HT-29 (cell line): Measurements from ENCODE around the gene CYP3A4. TPM values are rescaled to one million over a fixed set of nuclear protein-coding genes. Genes with fewer than 3 reads are reported as not detected.
"Not testable (repeated sequence)": the region's sequence is repeated elsewhere in the genome, so short reads cannot be mapped to it uniquely, and the experiment has no call there.

ENCODE experiments used
- DNase-seq: peaks from one replicate; pipeline ENCODE4 v3.0.0-alpha.2; 2015; ENCODE audit warnings: low spot score
- small RNA-seq: library from RNA; depleted of rRNA; stranded (forward); fragments of <200 nt; gene quantifications from one replicate; pipeline ENCODE3, GENCODE V24; 2014
- total RNA-seq: library from RNA; depleted of rRNA; stranded (reverse); fragments of >200 nt; shearing (Covaris generic); gene quantifications from 2 replicates; pipeline ENCODE4 v1.2.3, GENCODE V29; 2014; rRNA removed

CYP3A4 gene
- total RNA-seq, 1 experiment from 2014 or later = not detected

GRCh38 chr7:99728615-99729014 lies 55.4 kb downstream of the CYP3A4 start:
- DNase-seq = peak; percentile 55

GRCh38 chr7:99723201-99723600 lies 60.8 kb downstream of the CYP3A4 start:
- not testable (repeated sequence) for DNase-seq

DNA sequence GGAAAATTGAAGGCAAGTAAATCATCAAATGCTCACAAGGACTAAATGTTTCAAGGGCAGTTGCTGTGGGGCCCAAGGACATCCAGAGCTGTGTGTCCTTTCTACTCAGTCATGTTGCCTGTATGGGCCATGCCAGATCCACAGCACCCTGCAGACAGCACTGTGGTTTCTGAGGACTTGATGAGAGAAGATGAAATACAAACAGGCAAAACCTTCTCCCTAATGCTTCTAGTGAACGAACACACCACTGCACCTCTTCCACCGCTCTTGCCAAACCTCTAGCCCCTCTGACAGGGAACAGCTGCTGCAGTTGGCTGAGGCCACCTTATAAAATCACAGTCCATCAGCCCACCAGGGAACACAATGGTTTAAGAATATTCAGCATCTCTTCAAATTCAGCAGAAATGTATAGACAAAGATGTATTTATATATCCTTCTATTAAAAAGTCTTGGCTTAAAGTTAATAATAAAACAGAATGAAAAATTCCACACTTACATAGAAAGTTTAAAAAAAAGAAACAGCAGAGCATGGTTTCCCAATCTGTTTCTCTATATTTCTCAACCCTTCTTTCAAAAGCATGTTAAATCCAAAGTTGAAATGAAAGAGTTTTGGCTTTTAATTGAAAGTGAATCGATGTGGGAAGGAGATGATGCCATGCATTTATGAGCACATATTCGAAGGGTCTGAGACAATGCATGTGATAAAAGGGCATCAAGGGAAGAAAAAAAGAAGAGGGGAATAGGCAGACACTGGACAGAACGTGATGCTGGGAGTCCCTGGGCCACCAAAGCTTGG lies 63.0 kb downstream of the CYP3A4 start:
- DNase-seq = no peak

DNA sequence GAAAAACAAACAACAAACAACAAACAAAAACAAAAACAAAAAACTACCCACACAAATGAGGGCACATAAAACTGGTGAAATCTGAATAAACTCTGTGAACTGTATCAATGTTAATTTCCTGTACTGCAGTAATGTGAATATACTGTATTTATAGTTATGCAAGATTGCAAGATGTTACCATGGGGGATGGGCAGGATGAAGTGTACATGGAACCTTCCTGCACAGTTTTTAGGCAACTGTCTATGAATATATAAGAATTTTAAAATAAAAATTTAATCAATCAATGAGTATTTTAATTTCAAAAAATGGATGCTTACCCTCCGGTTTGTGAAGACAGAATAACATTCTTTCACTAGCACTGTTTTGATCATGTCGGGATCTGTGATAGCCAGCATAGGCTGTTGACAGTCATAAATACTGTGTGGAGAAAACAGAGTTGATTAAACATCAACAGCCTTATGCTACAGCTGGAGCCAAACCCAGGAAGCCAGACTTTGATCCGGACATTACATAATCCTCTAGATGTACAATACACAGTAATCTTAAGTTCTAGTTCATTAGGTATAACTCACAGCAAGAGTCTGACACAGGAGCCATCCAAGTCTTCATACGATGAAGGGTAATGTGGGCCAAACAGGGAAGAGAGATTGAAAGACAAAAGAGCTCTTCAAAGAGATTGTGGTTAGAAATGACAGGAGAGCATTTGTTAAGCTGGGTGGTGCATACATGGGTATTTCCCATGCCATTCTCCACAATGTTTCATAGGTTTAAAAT lies 63.8 kb downstream of the CYP3A4 start:
- DNase-seq = peak; percentile 76

GRCh38 chr7:99713995-99714570 lies 69.9 kb downstream of the CYP3A4 start:
- DNase-seq = peak; percentile 49

GRCh38 chr7:99709838-99710578 lies 74.0 kb downstream of the CYP3A4 start:
- DNase-seq = no peak

- no peak for DNase-seq
Measured at GRCh38 chr7:99709260-99709659, 74.7 kb downstream of the CYP3A4 start.

DNA sequence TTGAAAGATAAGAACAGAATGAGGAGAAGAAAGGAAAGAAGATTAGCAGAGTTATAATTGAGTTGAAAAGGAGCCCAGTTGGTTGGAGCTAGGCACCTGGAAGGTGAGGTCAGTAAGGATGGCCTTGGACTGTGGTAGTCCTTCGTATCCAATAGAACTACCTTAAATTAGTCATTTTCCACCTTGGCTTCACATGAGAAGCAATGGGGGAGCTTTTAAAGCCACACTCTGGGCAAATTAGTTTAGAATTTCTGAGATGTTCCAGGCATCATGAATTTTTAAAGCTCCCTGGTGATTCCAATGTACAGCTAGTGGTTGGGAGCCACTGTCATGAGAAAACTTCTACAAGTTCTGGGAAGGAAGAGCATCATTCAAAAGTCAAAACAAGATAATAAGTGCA lies 76.9 kb downstream of the CYP3A4 start:
- no peak for DNase-seq

Small RNA genes lying within 50 kb of the gene (small RNA-seq; reads per million reads assigned to genes)
- not detected for gene CYP3A137P

Other genes with a start within 250 kb of the CYP3A4 start
- gene FAM200A, start 232.1 kb downstream of the CYP3A4 start, total RNA-seq = 1.6 and 1.7 TPM in 2 replicates
- gene ZNF655, start 225.5 kb downstream of the CYP3A4 start, total RNA-seq = 38.6 and 39.7 TPM in 2 replicates
- 0.05 TPM in 1 of 2 replicates, not detected in the other for gene TMEM225B, start 185.9 kb downstream of the CYP3A4 start, total RNA-seq
- gene ZSCAN25, start 167.2 kb downstream of the CYP3A4 start, total RNA-seq = 11.0 and 15.0 TPM in 2 replicates
- gene CYP3A5, start 104.2 kb downstream of the CYP3A4 start, total RNA-seq = 96.3 and 108 TPM in 2 replicates
- gene CYP3A7, start 49.0 kb downstream of the CYP3A4 start, total RNA-seq = 0.10 TPM in 1 of 2 replicates, not detected in the other
- gene CYP3A43, start 43.8 kb upstream of the CYP3A4 start, total RNA-seq = not detected in 2 replicates
- gene OR2AE1, start 92.8 kb upstream of the CYP3A4 start, total RNA-seq = 0.55 TPM in 1 of 2 replicates, not detected in the other
- gene TRIM4, start 135.3 kb upstream of the CYP3A4 start, total RNA-seq = 15.1 and 16.0 TPM in 2 replicates
- not detected in 2 replicates for gene GJC3, start 145.4 kb upstream of the CYP3A4 start, total RNA-seq
- 42.3 and 43.2 TPM in 2 replicates for gene AZGP1, start 191.8 kb upstream of the CYP3A4 start, total RNA-seq
- 22.5 and 32.1 TPM in 2 replicates for gene ZKSCAN1, start 231.4 kb upstream of the CYP3A4 start, total RNA-seq